Measurements from ENCODE around the gene SUV39H2.

DNA sequence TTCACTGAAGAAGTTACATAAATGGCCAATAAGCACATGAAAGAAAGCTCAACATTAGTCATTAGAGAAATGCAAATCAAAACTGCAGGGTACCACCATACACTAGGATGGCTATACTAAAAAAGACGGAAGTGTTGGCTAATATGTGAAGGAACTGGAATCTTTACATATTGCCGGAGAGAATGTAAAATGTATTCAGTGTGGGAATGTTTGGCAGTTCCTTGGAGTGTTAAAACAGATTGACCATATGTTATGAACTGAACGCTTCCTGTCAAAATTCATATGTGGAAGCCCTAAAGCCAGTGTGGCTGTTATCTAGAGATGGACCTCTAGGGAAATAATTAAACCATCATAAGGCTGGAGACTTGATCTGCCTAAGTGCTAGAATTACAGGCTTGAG lies 33.1 kb downstream of the SUV39H2 start:
- TF ChIP-seq, protein P1, sequence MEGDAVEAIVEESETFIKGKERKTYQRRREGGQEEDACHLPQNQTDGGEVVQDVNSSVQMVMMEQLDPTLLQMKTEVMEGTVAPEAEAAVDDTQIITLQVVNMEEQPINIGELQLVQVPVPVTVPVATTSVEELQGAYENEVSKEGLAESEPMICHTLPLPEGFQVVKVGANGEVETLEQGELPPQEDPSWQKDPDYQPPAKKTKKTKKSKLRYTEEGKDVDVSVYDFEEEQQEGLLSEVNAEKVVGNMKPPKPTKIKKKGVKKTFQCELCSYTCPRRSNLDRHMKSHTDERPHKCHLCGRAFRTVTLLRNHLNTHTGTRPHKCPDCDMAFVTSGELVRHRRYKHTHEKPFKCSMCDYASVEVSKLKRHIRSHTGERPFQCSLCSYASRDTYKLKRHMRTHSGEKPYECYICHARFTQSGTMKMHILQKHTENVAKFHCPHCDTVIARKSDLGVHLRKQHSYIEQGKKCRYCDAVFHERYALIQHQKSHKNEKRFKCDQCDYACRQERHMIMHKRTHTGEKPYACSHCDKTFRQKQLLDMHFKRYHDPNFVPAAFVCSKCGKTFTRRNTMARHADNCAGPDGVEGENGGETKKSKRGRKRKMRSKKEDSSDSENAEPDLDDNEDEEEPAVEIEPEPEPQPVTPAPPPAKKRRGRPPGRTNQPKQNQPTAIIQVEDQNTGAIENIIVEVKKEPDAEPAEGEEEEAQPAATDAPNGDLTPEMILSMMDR (IDR thresholded peaks at IDR 0.05; ENCODE audit: low read depth, low read length): no peak
- TF ChIP-seq EZH2phosphoT487 (IDR thresholded peaks at IDR 0.05; ENCODE audit: low read depth): no peak
